Activated T-helper 2 cell treated with anti-CD3 and anti-CD28 coated beads, Interferon-gamma antibody, Interleukin-2, Interleukin-4, amounts not matched to agents 10 μg/mL and 5 μg/mL and 100 μg/mL, durations not matched to agents 14 hours and 24 hours and 36 hours (primary cell): ENCODE data around the gene RPS6KC1. TPM values are rescaled to one million over a fixed set of nuclear protein-coding genes. Genes with fewer than 3 reads are reported as not detected.
"Not testable (repeated sequence)": the region's sequence is repeated elsewhere in the genome, so short reads cannot be mapped to it uniquely, and the experiment has no call there.

Experiments
- DNase-seq: peaks from one replicate; pipeline ENCODE4 v3.0.0; 2021; ENCODE audit warnings: low spot score
- H3K27ac Mint-ChIP-seq: one replicate; pipeline ENCODE4 v1.8.0; 2021; ENCODE audit warnings: mixed read lengths
- H3K27me3 Mint-ChIP-seq: one replicate; pipeline ENCODE4 v1.8.0; 2021; ENCODE audit warnings: low read depth, mixed read lengths
- H3K36me3 Mint-ChIP-seq: one replicate; pipeline ENCODE4 v1.8.0; 2021; ENCODE audit warnings: low read depth, mixed read lengths
- H3K4me1 Mint-ChIP-seq: one replicate; pipeline ENCODE4 v1.8.0; 2021; ENCODE audit warnings: low read depth, mixed read lengths
- H3K4me3 Mint-ChIP-seq: one replicate; pipeline ENCODE4 v1.8.0; 2021; ENCODE audit warnings: low read depth, mild to moderate bottlenecking, moderate library complexity, mixed read lengths
- H3K9me3 Mint-ChIP-seq: one replicate; pipeline ENCODE4 v1.8.0; 2021; ENCODE audit warnings: mixed read lengths
- intact Hi-C: fragments of 100-400 bp; cut with micrococcal nuclease; formaldehyde crosslinking; loops from one replicate; pipeline ENCODE4 v1.15.1; 2023
- total RNA-seq: library from RNA; stranded (reverse); gene quantifications from 2 replicates; pipeline ENCODE4 v1.2.3, GENCODE V29; 2022

RPS6KC1 gene
- total RNA-seq, 1 donor from 2014 or later, result 7.2 TPM

GRCh38 chr1:213194383-213194782, 143.3 kb downstream of the RPS6KC1 start:
- Mint-ChIP-seq H3K36me3 (peaks cover 10% of the 10 kb centered on the region), H3K27me3 (no peaks in the 10 kb centered on the region), H3K9me3 (peaks cover 44% of the 10 kb centered on the region), H3K4me1 (peaks cover 4% of the 10 kb centered on the region), H3K27ac (no peak overlapping the region), H3K4me3 (no peak overlapping the region)
- no peak for DNase-seq
- intact Hi-C loops, result no loop called here

GRCh38 chr1:213194855-213195254, 143.8 kb downstream of the RPS6KC1 start:
- no peak overlapping the region for H3K27ac Mint-ChIP-seq
- no peaks in the 10 kb centered on the region for H3K27me3 Mint-ChIP-seq
- H3K36me3 Mint-ChIP-seq, result peaks cover 10% of the 10 kb centered on the region
- intact Hi-C loops, result no loop called here
- no peak for DNase-seq
- peaks cover 4% of the 10 kb centered on the region for H3K4me1 Mint-ChIP-seq
- H3K4me3 Mint-ChIP-seq, result no peak overlapping the region
- H3K9me3 Mint-ChIP-seq, result peaks cover 42% of the 10 kb centered on the region

GRCh38 chr1:213196328-213197054, 145.4 kb downstream of the RPS6KC1 start:
- DNase-seq, H3K27me3 Mint-ChIP-seq, H3K36me3 Mint-ChIP-seq, H3K4me1 Mint-ChIP-seq, H3K4me3 Mint-ChIP-seq, H3K27ac Mint-ChIP-seq, intact Hi-C loops: not testable (repeated sequence)
- H3K9me3 Mint-ChIP-seq, result peaks cover 35% of the 10 kb centered on the region

GRCh38 chr1:213200630-213201029, 149.6 kb downstream of the RPS6KC1 start:
- H3K36me3 Mint-ChIP-seq, result peaks cover 10% of the 10 kb centered on the region
- H3K4me3 Mint-ChIP-seq, result no peak overlapping the region
- DNase-seq, result no peak
- H3K9me3 Mint-ChIP-seq, result peaks cover 23% of the 10 kb centered on the region
- intact Hi-C loops, result no loop called here
- peaks cover 4% of the 10 kb centered on the region for H3K4me1 Mint-ChIP-seq
- no peaks in the 10 kb centered on the region for H3K27me3 Mint-ChIP-seq
- no peak overlapping the region for H3K27ac Mint-ChIP-seq

- H3K36me3 Mint-ChIP-seq, result peaks cover 10% of the 10 kb centered on the region
- H3K4me1 Mint-ChIP-seq, result no peaks in the 10 kb centered on the region
- H3K27me3 Mint-ChIP-seq, result no peaks in the 10 kb centered on the region
- H3K4me3 Mint-ChIP-seq, result no peak overlapping the region
- DNase-seq, result no peak
- peaks cover 18% of the 10 kb centered on the region for H3K9me3 Mint-ChIP-seq
- intact Hi-C loops, result no loop called here
- no peak overlapping the region for H3K27ac Mint-ChIP-seq
Measured at GRCh38 chr1:213201380-213202155, 150.5 kb downstream of the RPS6KC1 start.

GRCh38 chr1:213211201-213211600, 160.2 kb downstream of the RPS6KC1 start:
- H3K36me3 Mint-ChIP-seq, result peaks cover 8% of the 10 kb centered on the region
- no peak overlapping the region for H3K27ac Mint-ChIP-seq
- no peaks in the 10 kb centered on the region for H3K4me1 Mint-ChIP-seq
- intact Hi-C loops, result no loop called here
- peaks cover 7% of the 10 kb centered on the region for H3K9me3 Mint-ChIP-seq
- no peak for DNase-seq
- no peak overlapping the region for H3K4me3 Mint-ChIP-seq
- no peaks in the 10 kb centered on the region for H3K27me3 Mint-ChIP-seq

GRCh38 chr1:213219076-213219475, 168.0 kb downstream of the RPS6KC1 start:
- intact Hi-C loops, H3K27me3 Mint-ChIP-seq, H3K36me3 Mint-ChIP-seq, H3K27ac Mint-ChIP-seq, DNase-seq, H3K9me3 Mint-ChIP-seq, H3K4me3 Mint-ChIP-seq, H3K4me1 Mint-ChIP-seq: not testable (repeated sequence)

- no peaks in the 10 kb centered on the region for H3K36me3 Mint-ChIP-seq
Measured at GRCh38 chr1:213221209-213221608, 170.2 kb downstream of the RPS6KC1 start.

GRCh38 chr1:213227458-213227857, 176.4 kb downstream of the RPS6KC1 start:
- peaks cover 7% of the 10 kb centered on the region for H3K4me1 Mint-ChIP-seq
- H3K4me3 Mint-ChIP-seq, result no peak overlapping the region
- DNase-seq, result no peak
- no peaks in the 10 kb centered on the region for H3K9me3 Mint-ChIP-seq
- H3K27me3 Mint-ChIP-seq, result no peaks in the 10 kb centered on the region
- intact Hi-C loops, result no loop called here
- no peak overlapping the region for H3K27ac Mint-ChIP-seq
- H3K36me3 Mint-ChIP-seq, result no peaks in the 10 kb centered on the region

More at GRCh38 chr1:213221209-213221608, 170.2 kb downstream of the RPS6KC1 start:
- Mint-ChIP-seq H3K9me3 (no peaks in the 10 kb centered on the region), H3K4me1 (no peaks in the 10 kb centered on the region), H3K27me3 (no peaks in the 10 kb centered on the region), H3K27ac (no peak overlapping the region), H3K4me3 (no peak overlapping the region)
- DNase-seq, result no peak
- intact Hi-C loops, result no loop called here

- Mint-ChIP-seq H3K4me3 (no peak overlapping the region), H3K36me3 (no peaks in the 10 kb centered on the region), H3K27ac (no peak overlapping the region), H3K27me3 (no peaks in the 10 kb centered on the region), H3K9me3 (no peaks in the 10 kb centered on the region), H3K4me1 (peaks cover 7% of the 10 kb centered on the region)
- DNase-seq, result no peak
- intact Hi-C loops, result no loop called here
Measured at GRCh38 chr1:213231795-213232231, 180.8 kb downstream of the RPS6KC1 start.

- Mint-ChIP-seq H3K36me3 (peaks cover 4% of the 10 kb centered on the region), H3K4me3 (no peak overlapping the region), H3K4me1 (no peaks in the 10 kb centered on the region), H3K27ac (no peak overlapping the region), H3K27me3 (no peaks in the 10 kb centered on the region), H3K9me3 (no peaks in the 10 kb centered on the region)
- no peak for DNase-seq
- intact Hi-C loops, result loop anchor here (10.0 kb wide), 1 partner anchor 118 kb away; no protein-coding TSS in a partner anchor
Measured at GRCh38 chr1:213242883-213243282, 191.8 kb downstream of the RPS6KC1 start.

- Mint-ChIP-seq H3K9me3 (no peaks in the 10 kb centered on the region), H3K4me3 (no peak overlapping the region), H3K27me3 (no peaks in the 10 kb centered on the region), H3K4me1 (no peaks in the 10 kb centered on the region), H3K36me3 (peaks cover 4% of the 10 kb centered on the region), H3K27ac (no peak overlapping the region)
- intact Hi-C loops, result loop anchor here (10.0 kb wide), 1 partner anchor 120 kb away; no protein-coding TSS in a partner anchor
- DNase-seq, result no peak
Measured at GRCh38 chr1:213244664-213245091, 193.6 kb downstream of the RPS6KC1 start.
